Osteocyte (in vitro differentiated cells): ENCODE results near the gene CCDC91. TPM values are rescaled to one million over a fixed set of nuclear protein-coding genes. Genes with fewer than 3 reads are reported as not detected.

Experiments used
- DNase-seq: peaks from one replicate; pipeline ENCODE4 v3.0.0; 2021; ENCODE audit warnings: mixed read lengths; ENCODE audit not compliant: unreplicated experiment; ENCODE audit errors: extremely low spot score
- H3K27ac Mint-ChIP-seq: one replicate; pipeline ENCODE4 v1.8.0; 2021; ENCODE audit warnings: mild to moderate bottlenecking, mixed read lengths; ENCODE audit not compliant: unreplicated experiment
- H3K27me3 Mint-ChIP-seq: one replicate; pipeline ENCODE4 v1.8.0; 2021; ENCODE audit warnings: mixed read lengths; ENCODE audit not compliant: unreplicated experiment
- H3K36me3 Mint-ChIP-seq: one replicate; pipeline ENCODE4 v1.8.0; 2021; ENCODE audit warnings: mixed read lengths; ENCODE audit not compliant: unreplicated experiment
- H3K4me1 Mint-ChIP-seq: one replicate; pipeline ENCODE4 v1.8.0; 2021; ENCODE audit warnings: mixed read lengths; ENCODE audit not compliant: unreplicated experiment
- H3K4me3 Mint-ChIP-seq: one replicate; pipeline ENCODE4 v1.8.0; 2021; ENCODE audit warnings: mild to moderate bottlenecking, moderate library complexity, mixed read lengths; ENCODE audit not compliant: unreplicated experiment
- H3K9me3 Mint-ChIP-seq: one replicate; pipeline ENCODE4 v1.8.0; 2021; ENCODE audit warnings: mixed read lengths; ENCODE audit not compliant: unreplicated experiment
- CTCF ChIP-seq: fragments of 200-600 bp; sonication (generic); IDR thresholded peaks from 2 replicates; pipeline ENCODE4 v1.5.0; 2021; ENCODE audit warnings: antibody characterized with exemption, mild to moderate bottlenecking, moderate library complexity
- total RNA-seq: library from RNA; stranded (reverse); gene quantifications from 2 replicates; pipeline ENCODE4 v1.2.1, GENCODE V29; 2021

CCDC91 gene
- total RNA-seq, 1 donor from 2014 or later: 17.5 TPM

DNA sequence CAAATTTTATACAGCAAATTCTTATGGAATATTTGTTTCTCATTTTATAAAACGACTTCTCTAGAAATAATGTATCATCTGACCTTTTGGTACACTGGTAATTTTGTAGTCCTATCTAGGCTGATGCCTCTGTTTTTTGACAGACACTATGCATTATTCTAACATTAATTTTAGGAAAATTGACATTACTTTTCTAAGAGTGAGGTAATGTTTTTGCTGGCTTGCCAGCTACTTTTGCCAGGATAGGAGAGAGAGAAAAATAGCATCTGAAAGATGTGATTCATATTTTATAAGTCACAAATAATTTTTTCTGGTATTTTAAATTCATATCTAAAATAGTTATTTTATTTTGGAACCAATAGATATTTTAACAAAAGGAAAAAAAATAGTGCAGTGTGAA is 153.5 kb downstream of the CCDC91 start:
- H3K27me3 Mint-ChIP-seq: no peaks in the 10 kb centered on the region
- no peak overlapping the region for H3K4me3 Mint-ChIP-seq

DNA sequence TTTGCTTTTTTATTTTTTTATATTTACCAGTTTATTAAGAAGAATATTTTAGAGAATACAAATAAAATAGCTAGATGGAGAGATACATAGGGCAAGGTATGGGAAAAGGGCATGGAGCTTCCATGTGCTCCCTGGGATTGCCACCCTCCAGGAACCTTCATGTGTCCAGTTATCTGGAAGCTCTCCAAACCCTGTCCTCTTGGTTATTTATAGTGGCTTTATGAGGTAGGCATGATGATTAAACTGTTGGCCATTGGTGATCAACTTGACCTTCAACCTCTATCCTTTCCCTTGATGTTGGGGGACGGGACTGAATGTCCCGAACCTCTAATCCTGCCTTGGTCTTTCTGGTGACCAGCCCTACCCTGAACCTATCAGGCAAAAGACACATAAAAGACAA is 156.3 kb downstream of the CCDC91 start:
- DNase-seq: no peak
- Mint-ChIP-seq H3K36me3 (peaks cover 3% of the 10 kb centered on the region), H3K4me1 (peaks cover 5% of the 10 kb centered on the region), H3K27ac (no peak overlapping the region), H3K4me3 (no peak overlapping the region), H3K27me3 (no peaks in the 10 kb centered on the region), H3K9me3 (no peaks in the 10 kb centered on the region)
- TF ChIP-seq CTCF: no peak

More for the DNA sequence above, 153.5 kb downstream of the CCDC91 start:
- Mint-ChIP-seq H3K27ac (no peak overlapping the region), H3K36me3 (no peaks in the 10 kb centered on the region), H3K9me3 (no peaks in the 10 kb centered on the region), H3K4me1 (peaks cover 5% of the 10 kb centered on the region)
- DNase-seq: no peak
- no peak for TF ChIP-seq CTCF

DNA sequence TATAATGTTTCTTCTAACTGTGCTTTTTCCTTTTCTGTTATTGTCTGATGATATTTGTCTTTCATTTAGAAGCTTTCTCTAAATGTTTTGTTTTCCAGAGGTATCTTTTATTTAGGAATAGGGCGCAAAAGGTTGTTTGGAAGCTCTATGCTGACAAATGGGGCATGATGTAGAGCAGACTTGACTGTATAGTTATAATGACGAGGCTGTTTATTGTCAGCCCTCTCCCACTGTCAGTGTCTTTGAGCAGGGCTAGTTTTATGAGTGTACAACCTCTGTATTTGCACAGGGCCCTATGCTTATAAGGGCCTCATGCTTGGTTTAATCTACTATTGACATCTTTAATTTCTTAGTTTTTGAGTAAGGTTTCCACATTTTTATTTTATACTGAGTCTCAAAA is 158.9 kb downstream of the CCDC91 start:
- H3K4me3 Mint-ChIP-seq: no peak overlapping the region
- no peak for DNase-seq
- no peak overlapping the region for H3K27ac Mint-ChIP-seq
- no peaks in the 10 kb centered on the region for H3K27me3 Mint-ChIP-seq
- H3K9me3 Mint-ChIP-seq: peaks cover 8% of the 10 kb centered on the region
- TF ChIP-seq CTCF: no peak
- H3K36me3 Mint-ChIP-seq: peaks cover 9% of the 10 kb centered on the region
- no peaks in the 10 kb centered on the region for H3K4me1 Mint-ChIP-seq

DNA sequence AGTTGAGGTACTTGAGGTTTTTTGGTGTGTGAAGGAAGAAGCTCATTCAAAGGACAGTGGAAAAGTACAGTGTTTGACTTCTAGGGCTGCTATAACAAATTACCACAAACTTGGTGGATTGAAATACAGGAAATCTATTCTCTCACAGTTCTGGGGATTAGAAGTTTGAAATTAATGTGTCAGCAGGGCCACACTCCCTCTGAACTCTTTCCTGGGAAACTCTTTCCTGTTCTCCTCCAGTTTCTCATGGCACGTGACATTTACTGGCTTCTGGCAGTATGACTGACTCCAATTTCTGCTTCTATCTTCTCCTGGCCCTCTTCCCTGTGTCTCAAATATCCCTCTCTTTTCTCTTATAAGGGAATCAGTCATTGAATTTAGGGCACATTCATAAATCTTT is 160.2 kb downstream of the CCDC91 start:
- no peak for DNase-seq
- H3K9me3 Mint-ChIP-seq: peaks cover 10% of the 10 kb centered on the region
- peaks cover 11% of the 10 kb centered on the region for H3K36me3 Mint-ChIP-seq
- no peak overlapping the region for H3K27ac Mint-ChIP-seq
- no peak for TF ChIP-seq CTCF
- no peak overlapping the region for H3K4me3 Mint-ChIP-seq
- H3K27me3 Mint-ChIP-seq: no peaks in the 10 kb centered on the region
- H3K4me1 Mint-ChIP-seq: no peaks in the 10 kb centered on the region

DNA sequence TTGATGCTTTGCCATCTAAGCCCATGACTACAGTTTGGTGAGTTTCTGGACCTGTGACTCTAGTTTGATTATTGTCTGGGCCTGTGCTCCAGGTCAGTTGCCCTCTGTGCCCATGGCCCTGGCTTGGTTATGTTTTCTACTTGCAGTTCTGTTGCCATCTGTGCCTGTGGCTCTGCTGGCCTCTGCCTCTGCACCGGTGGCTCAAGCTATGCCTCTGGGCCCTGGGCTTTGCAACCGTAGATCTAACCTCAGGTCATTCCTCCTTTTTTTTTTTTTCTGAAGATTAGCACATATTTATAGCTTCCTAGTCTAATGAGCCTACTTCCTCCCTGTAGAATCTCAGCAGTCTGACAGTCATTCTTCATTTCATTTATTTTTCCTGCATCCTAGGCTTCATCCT is 161.2 kb downstream of the CCDC91 start:
- Mint-ChIP-seq H3K27ac (no peak overlapping the region), H3K36me3 (peaks cover 11% of the 10 kb centered on the region), H3K9me3 (peaks cover 10% of the 10 kb centered on the region)

More for the DNA sequence above, 161.2 kb downstream of the CCDC91 start:
- TF ChIP-seq CTCF: no peak
- no peak overlapping the region for H3K4me3 Mint-ChIP-seq
- no peaks in the 10 kb centered on the region for H3K4me1 Mint-ChIP-seq
- DNase-seq: no peak
- H3K27me3 Mint-ChIP-seq: no peaks in the 10 kb centered on the region
